ENCODE data around the gene MACROD2. TPM values are rescaled to one million over a fixed set of nuclear protein-coding genes. Genes with fewer than 3 reads are reported as not detected.

The MACROD2 gene
- total RNA-seq, 1 experiment from 2014 or later = 1.6 TPM

- H2BK12ac ChIP-seq (ENCODE audit: insufficient read length, low read depth, low read length) = no peak overlapping the region
- no peaks in the 10 kb centered on the region for H3K9me3 ChIP-seq (ENCODE audit: control insufficient read depth, low read depth, low read length)
- no peak overlapping the region for H3K14ac ChIP-seq (ENCODE audit: insufficient read depth, low read length)
- H3K9ac ChIP-seq (ENCODE audit: extremely low read depth, insufficient read length, low read length) = no peak overlapping the region
- H3K4me1 Mint-ChIP-seq = no peaks in the 10 kb centered on the region
- no peak overlapping the region for H3T11ph ChIP-seq (ENCODE audit: low read length)
- WGBS (ENCODE audit: extremely low coverage, insufficient read length, low lambda C conversion rate) = no CpG with 5 or more reads among the region's 4 CpGs
- H4K8ac ChIP-seq (replicated peaks; ENCODE audit: insufficient read length, low read depth, low read length) = no peak overlapping the region
- no peak overlapping the region for H2BK5ac ChIP-seq (ENCODE audit: insufficient read length, low read length)
- no peaks in the 10 kb centered on the region for H3K36me3 Mint-ChIP-seq (ENCODE audit: insufficient read depth in 1 of 3, low read depth in 3 of 3)
- H3K18ac ChIP-seq (ENCODE audit: insufficient read length, low read depth, low read length) = no peak overlapping the region
- H3K4me1 ChIP-seq (ENCODE audit: insufficient read depth, low read length) = no peaks in the 10 kb centered on the region
- H3K23me2 ChIP-seq (ENCODE audit: insufficient read length, low read depth, low read length, poor library complexity, severe bottlenecking) = no peaks in the 10 kb centered on the region
- no peak overlapping the region for H3K4me3 Mint-ChIP-seq
- H3K4me2 ChIP-seq (ENCODE audit: insufficient read depth, insufficient read length, low read length) = no peak overlapping the region
- no peak overlapping the region for H3K23ac ChIP-seq (ENCODE audit: insufficient read length, low read depth, low read length)
- no peaks in the 10 kb centered on the region for H3K27me3 Mint-ChIP-seq (ENCODE audit: low read depth)
- no peak overlapping the region for H4K5ac ChIP-seq (ENCODE audit: insufficient read length, low read depth, low read length)
- no peak overlapping the region for H2AFZ ChIP-seq (ENCODE audit: low read length)
- no peak overlapping the region for H3K56ac ChIP-seq (ENCODE audit: insufficient read length, low read depth, low read length)
- no peak overlapping the region for H4K91ac ChIP-seq (ENCODE audit: insufficient read length, low read depth, low read length)
- H3K9me3 Mint-ChIP-seq = no peaks in the 10 kb centered on the region
- no peak for DNase-seq
- no peaks in the 10 kb centered on the region for H3K79me2 ChIP-seq (ENCODE audit: insufficient read depth, low read length)
- no peak overlapping the region for H3K27ac Mint-ChIP-seq
- H4K20me1 ChIP-seq (ENCODE audit: control insufficient read depth, insufficient read depth, insufficient read length) = no peaks in the 10 kb centered on the region
- no peak overlapping the region for H2BK20ac ChIP-seq (ENCODE audit: low read depth, low read length, poor library complexity, severe bottlenecking)
- no peaks in the 10 kb centered on the region for H3K79me1 ChIP-seq (ENCODE audit: insufficient read depth, low read depth, low read length, poor library complexity, severe bottlenecking)
- H2AK5ac ChIP-seq (ENCODE audit: insufficient read length, low read length) = no peak overlapping the region
- H2BK15ac ChIP-seq (ENCODE audit: low read depth, low read length) = no peak overlapping the region
- H2BK120ac ChIP-seq (ENCODE audit: low read depth, low read length, poor library complexity, severe bottlenecking) = no peak overlapping the region
- no peak overlapping the region for H3K27ac ChIP-seq (ENCODE audit: insufficient read length, low read depth, low read length)
- H3K27me3 ChIP-seq (ENCODE audit: insufficient read depth, low read length) = no peaks in the 10 kb centered on the region
- H3K4ac ChIP-seq (ENCODE audit: low read depth, low read length) = no peak overlapping the region
- no peak for TF ChIP-seq CTCF (conservative IDR thresholded peaks at IDR 0.05)
Measured at GRCh38 chr20:13984211-13984610, 11.1 kb upstream of the MACROD2 start.

All from H9 (cell line).